DOHH2 (cell line): ENCODE measurements around the gene ITGB5.

Experiments
- CTCF ChIP-seq: fragments of 200-600 bp; sonication (generic); IDR thresholded peaks from one replicate; pipeline ENCODE4 v1.5.1; 2014; ENCODE audit warnings: antibody characterized with exemption, mild to moderate bottlenecking, low read depth, low read length; ENCODE audit not compliant: poor library complexity, severe bottlenecking
- EZH2phosphoT487 ChIP-seq: fragments of 200-600 bp; sonication (generic); IDR thresholded peaks from 2 replicates; pipeline ENCODE4 v1.6.1; 2017; ENCODE audit warnings: borderline replicate concordance, mild to moderate bottlenecking, antibody characterized with exemption, low read length, moderate library complexity, mixed read lengths

- TF ChIP-seq CTCF (no peak), EZH2phosphoT487 (no peak)
Measured at GRCh38 chr3:124829819-124830554, 57.2 kb downstream of the ITGB5 start.
